ENCODE data around the gene DUSP3.
"Not testable (repeated sequence)": the region's sequence is repeated elsewhere in the genome, so short reads cannot be mapped to it uniquely, and the experiment has no call there.

Gene DUSP3

DNA sequence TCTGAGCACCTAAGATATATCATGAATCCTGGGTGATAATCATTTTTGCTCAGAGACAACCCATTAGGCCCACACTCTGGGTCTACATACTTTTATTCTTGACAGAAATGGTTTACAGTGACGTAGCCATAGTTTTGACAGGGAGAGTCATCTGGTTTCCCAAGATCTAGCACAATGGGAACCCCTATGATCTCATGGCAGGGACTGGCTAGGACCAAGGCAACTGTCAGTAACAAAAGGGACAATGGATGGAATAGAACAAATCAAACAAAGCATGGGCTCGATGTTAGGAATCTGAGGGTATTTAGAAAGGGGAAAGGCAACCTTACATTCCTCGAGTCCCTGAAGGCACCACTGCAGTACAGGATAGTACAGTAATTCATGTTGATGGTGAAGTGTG lies 22.0 kb upstream of the DUSP3 start:
- DNase-seq, result no peak

- DNase-seq, result no peak
Observed at GRCh38 chr17:43799047-43799446, 20.3 kb upstream of the DUSP3 start.

- not testable (repeated sequence) for DNase-seq
Observed at GRCh38 chr17:43798024-43798423, 19.2 kb upstream of the DUSP3 start.

GRCh38 chr17:43792668-43793067 lies 13.9 kb upstream of the DUSP3 start:
- not testable (repeated sequence) for DNase-seq

DNA sequence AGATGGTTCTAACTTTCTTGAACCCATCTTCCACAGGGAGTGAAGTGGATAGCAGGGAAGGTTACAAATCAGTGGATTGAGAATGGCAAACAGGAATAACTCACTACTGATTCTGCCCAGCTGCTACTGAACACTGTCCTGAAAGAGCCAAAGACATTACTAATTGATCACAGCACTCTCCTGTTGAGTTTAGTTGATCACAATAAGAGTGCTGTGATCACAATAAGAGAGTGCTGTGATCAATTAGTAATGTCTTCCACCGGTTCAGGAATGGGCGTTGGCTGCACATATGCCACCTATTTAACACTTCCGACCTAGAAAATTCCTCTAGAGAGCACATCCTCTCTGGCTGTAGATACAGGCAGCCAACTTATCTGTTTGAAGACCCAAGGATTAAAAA lies 12.8 kb upstream of the DUSP3 start:
- no peak for DNase-seq

GRCh38 chr17:43790311-43790940 lies 11.6 kb upstream of the DUSP3 start:
- DNase-seq, result no peak

- DNase-seq, result no peak
Observed at GRCh38 chr17:43789482-43789881, 10.7 kb upstream of the DUSP3 start.

DNA sequence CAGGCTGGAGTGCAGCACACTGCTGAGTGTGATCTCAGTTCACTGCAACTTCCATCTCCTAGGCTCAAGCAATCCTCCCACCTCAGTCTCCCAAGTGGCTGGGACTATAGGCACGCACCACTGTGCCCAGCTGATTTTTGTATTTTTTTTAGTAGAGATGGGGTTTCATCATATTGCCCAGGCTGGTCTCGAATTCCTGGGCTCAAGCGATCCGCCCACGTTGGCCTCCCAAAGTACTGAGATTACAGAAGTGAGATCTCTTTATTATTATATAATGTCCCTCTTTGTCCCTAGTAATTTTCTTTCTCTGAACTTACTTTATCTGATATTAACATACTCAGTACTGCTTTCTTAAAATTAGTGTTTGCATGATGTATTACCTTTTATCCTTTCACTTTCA lies 9.8 kb upstream of the DUSP3 start:
- DNase-seq, result no peak

- no peak for DNase-seq
Observed at GRCh38 chr17:43787728-43788127, 9.0 kb upstream of the DUSP3 start.

GRCh38 chr17:43784628-43785101 lies 5.9 kb upstream of the DUSP3 start:
- no peak for DNase-seq

GRCh38 chr17:43784068-43784467 lies 5.3 kb upstream of the DUSP3 start:
- DNase-seq, result no peak

GRCh38 chr17:43782913-43783680 lies 4.3 kb upstream of the DUSP3 start:
- no peak for DNase-seq

- DNase-seq, result no peak
Observed at GRCh38 chr17:43780135-43780534, 1.4 kb upstream of the DUSP3 start, which contains the start of gene CFAP97D1. TSS of gene CFAP97D1 (plus strand) at chr17:43780435. CDS start at chr17:43780463, 28 bp downstream.

DNA sequence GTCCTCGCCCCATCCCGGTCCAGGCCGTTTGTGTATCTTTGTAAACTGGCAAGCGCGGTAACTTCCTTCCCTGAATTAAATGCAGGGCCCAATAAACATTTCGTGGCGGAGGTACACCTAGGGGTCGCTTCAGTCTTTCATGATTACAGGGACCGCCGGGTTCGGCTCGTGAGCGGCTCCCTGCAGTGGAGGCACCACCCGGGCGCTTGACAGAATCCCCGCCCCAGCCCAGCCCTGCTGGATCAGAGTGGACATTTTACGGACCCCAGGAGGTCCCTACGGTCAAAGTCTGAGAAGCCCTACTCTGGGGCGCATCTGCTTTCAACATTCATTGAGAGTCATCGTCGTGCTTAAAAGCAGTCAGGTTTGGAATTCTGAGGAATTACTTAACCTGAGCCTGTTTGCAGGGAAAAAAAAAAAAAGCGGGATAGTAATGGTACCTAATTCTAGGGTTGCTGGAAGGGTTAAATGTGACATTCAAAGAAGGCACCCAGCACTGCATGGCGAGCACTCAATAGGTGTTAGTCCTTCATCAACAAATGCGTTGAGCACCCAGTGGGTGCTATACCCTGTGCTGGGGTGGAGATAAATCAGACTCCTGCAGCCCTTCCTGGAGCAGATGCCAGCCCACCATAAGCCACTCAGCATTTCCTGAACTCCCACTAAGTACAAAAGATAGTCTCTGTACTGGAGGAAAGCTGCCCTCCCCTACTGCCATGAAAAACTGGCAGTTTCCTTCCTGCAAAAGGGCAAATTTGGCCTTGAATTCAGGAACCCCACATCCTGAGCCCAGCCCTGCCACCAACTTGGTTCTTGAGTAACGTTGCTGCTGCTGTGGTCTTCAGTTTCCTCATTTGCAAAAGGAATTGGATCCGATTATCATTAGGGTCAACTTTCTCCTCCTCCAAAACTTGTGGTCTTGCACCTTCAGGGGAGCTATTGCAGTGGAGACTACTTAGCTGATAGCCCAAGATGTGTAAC lies 658 bp upstream of the DUSP3 start:
- DNase-seq, result no peak

DNA sequence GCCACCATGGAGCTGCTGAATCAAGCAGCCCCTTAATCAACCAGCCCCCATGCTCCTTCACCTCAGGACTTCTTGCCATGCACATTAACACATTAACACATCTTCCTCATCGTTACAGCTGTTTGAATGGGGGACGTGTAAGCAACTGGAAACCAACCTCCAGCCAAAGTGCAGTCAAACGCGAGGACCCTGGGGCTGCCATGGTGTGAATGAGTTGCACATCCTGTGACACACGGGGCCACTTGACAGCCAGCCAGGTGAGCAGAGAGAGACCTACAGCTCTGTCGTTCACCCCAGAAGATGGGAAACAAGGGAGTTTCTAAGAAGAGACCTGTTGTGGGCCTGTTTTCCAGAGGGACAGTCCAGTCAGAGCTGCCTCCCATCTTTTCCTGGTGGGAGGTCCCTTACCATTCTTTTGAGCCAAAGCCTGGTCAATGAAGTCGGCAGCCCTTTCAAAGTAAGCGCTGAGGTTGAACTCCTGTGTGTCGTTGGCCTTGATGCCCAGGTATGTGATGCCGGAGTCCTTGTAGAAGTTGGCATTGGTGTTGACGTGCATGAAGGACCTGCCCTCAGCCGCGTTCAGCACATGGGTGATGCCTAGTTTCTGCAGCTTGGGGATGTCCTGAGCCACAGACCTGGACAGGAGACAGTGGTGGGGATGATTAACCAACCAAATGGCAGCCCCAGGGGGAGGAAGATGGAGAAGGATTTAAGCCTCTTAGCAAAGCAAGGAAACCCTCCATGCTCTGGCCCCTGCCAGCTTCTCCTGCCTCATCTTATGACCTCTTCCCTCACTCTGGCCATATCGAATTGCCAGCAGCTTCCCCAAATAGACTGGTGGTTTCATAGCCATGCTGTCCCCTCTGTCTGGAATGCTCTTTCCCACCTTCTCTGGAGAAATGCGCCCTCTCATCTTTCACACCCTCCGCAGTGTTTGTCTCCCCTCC lies 4.2 kb downstream of the DUSP3 start:
- no peak for DNase-seq

DNA sequence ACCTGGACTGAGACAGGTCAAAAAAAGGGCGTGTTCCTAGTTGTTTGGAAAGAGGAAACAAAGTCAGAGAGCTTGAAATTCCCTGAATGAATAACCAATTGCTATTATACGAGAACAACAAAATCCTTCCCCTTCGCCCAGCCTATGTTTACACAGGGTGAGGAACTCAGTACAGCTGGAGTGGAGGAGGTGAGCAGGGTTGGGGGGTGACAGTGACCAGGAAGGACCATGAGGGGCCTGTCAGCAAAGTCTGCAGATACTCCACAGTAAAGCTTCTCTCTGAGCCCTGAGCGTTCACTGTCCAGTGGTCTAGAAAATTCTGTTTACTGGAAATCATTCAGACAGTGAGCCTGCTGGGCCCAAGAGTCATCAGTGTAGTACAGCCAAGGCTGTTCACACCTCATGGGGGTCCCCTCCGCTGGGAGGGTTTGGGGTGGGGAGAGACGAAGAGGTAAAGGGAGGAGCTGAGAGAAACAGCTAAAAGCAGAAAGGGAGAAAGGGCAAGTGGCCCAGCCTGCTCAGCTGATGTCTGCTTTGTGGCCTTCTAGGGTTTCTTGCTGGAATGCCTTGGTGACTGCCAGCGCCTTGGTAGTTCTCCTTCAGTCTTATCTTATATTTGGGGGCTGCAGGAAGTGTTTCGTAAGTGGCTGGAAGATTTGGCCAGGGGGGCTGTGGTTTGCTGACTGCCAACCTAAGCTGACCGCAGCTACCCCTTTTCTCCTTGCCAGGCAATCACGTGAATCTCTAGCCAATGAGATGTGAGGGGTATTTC lies 5.7 kb downstream of the DUSP3 start:
- no peak for DNase-seq

DNA sequence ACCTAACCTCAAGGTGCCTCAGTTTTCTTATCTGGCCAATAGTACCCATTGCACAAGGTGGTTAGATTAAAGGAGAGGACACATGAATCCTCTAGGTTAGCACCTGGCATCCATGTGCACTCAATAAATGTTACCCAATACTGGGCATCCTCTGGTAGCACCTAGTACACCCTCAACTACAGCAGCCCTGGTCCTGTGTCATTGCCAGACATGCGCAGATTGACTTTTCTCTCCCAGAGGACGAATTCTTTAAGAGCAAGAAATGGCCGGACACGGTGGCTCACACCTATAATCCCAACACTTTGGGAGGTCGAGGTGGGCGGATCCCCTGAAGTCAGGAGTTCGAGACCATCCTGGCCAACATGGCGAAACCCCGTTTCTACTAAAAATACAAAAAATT lies 7.3 kb downstream of the DUSP3 start:
- no peak for DNase-seq

DNA sequence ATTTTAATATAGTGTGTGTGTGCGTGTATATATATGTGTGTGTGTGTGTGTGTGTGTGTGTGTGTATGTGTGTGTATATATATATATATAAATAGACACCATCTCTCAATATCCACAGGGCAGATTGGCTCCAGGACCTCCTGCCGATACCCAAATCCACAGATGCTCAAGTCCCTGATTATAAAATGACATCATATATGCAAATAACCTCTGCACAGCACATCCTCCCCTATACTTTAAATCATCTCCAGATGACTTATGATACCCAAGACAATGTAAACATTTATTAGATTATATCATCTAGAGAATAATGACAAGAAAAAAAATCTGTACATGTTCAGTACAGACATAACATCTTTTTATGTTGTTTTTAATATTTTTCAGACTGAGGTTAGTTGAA lies 7.8 kb downstream of the DUSP3 start:
- DNase-seq, result no peak

GRCh38 chr17:43769859-43770258 lies 8.9 kb downstream of the DUSP3 start:
- DNase-seq, result peak; percentile 17

- no peak for DNase-seq
Observed at GRCh38 chr17:43769426-43769825, 9.4 kb downstream of the DUSP3 start.

GRCh38 chr17:43768943-43769342 lies 9.8 kb downstream of the DUSP3 start:
- no peak for DNase-seq
